HG03558 (cell line): ENCODE measurements around the gene NBEAL2.

Source experiments
- ATAC-seq: cut with Tn5 transposase; IDR thresholded peaks from one replicate; pipeline ENCODE4 v1.9.1; 2021; ENCODE audit warnings: moderate number of reproducible peaks; ENCODE audit not compliant: unreplicated experiment; ENCODE audit errors: extremely low read depth

Gene NBEAL2

GRCh38 chr3:46978985-46979944 is at the start of gene NBEAL2:
TSS of gene NBEAL2 (plus strand) at chr3:46979666. CDS start at chr3:46979862, 196 bp downstream.
- ATAC-seq: peak; percentile 50

- ATAC-seq: no peak
Measured at GRCh38 chr3:46930166-46930944, 49.1 kb upstream of the NBEAL2 start.

GRCh38 chr3:46930945-46931403 is 48.5 kb upstream of the NBEAL2 start:
- ATAC-seq: no peak

- no peak for ATAC-seq
Measured at GRCh38 chr3:46931631-46932331, 47.7 kb upstream of the NBEAL2 start.

- no peak for ATAC-seq
Measured at GRCh38 chr3:46932455-46933225, 46.8 kb upstream of the NBEAL2 start.

GRCh38 chr3:46933261-46933660 is 46.2 kb upstream of the NBEAL2 start:
- ATAC-seq: no peak

- no peak for ATAC-seq
Measured at GRCh38 chr3:46934072-46934471, 45.4 kb upstream of the NBEAL2 start.

GRCh38 chr3:46934498-46935167 is 44.8 kb upstream of the NBEAL2 start:
- ATAC-seq: no peak

GRCh38 chr3:46935168-46935858 is 44.2 kb upstream of the NBEAL2 start:
- no peak for ATAC-seq

- ATAC-seq: no peak
Measured at GRCh38 chr3:46935989-46936558, 43.4 kb upstream of the NBEAL2 start.

- ATAC-seq: no peak
Measured at GRCh38 chr3:46936733-46937250, 42.7 kb upstream of the NBEAL2 start.

GRCh38 chr3:46938118-46938517 is 41.3 kb upstream of the NBEAL2 start:
- ATAC-seq: no peak

- ATAC-seq: no peak
Measured at GRCh38 chr3:46939578-46940445, 39.7 kb upstream of the NBEAL2 start.

- no peak for ATAC-seq
Measured at GRCh38 chr3:46942076-46942475, 37.4 kb upstream of the NBEAL2 start.

- ATAC-seq: no peak
Measured at GRCh38 chr3:46942481-46943236, 36.8 kb upstream of the NBEAL2 start.
